Kidney (tissue), 14 donors: ENCODE data around the gene ZNF230. TPM values are rescaled to one million over a fixed set of nuclear protein-coding genes. Genes with fewer than 3 reads are reported as not detected.

Experiments
- DNase-seq, 5 donors: peaks; one replicate each; pipeline ENCODE4 v3.0.0-alpha.2; 2013 to 2020
- FAIRE-seq: peaks from 2 replicates; lab custom pipeline; 2012; peaks lifted over from hg19 to GRCh38; lab: Jason Lieb, UNC
- H3K27ac ChIP-seq, 2 donors: one replicate each; pipeline ENCODE4 v1.7.0; 2013; ENCODE audit warnings: low read depth in 2 of 2, low read length in 2 of 2, inconsistent platforms in 1 of 2
- H3K27me3 ChIP-seq: one replicate; pipeline ENCODE4 v1.7.1; 2013; ENCODE audit warnings: low read length, inconsistent platforms; ENCODE audit not compliant: control insufficient read depth, insufficient read depth
- H3K36me3 ChIP-seq, 3 donors: one replicate each; pipeline versions ENCODE4 v1.7.0 to v1.7.1; 2013; ENCODE audit warnings: low read length in 3 of 3, control low read depth in 1 of 3, inconsistent platforms in 1 of 3; ENCODE audit not compliant: insufficient read depth in 3 of 3, control insufficient read depth in 2 of 3
- H3K4me1 ChIP-seq, 3 donors: one replicate each; pipeline versions ENCODE4 v1.7.0 to v1.7.1; 2013; ENCODE audit warnings: low read length in 3 of 3, inconsistent platforms in 1 of 3, low read depth in 1 of 3; ENCODE audit not compliant: control insufficient read depth in 2 of 3, insufficient read depth in 2 of 3
- H3K4me3 ChIP-seq, 3 donors: one replicate each; pipeline versions ENCODE4 v1.7.0 to v1.8.1; 2013; ENCODE audit warnings: low read length in 3 of 3, control low read depth in 1 of 3, inconsistent platforms in 1 of 3
- H3K9ac ChIP-seq, 3 donors: one replicate each; pipeline versions ENCODE4 v1.7.0 to v1.7.1; 2013; ENCODE audit warnings: low read length in 3 of 3, control low read depth in 1 of 3, inconsistent platforms in 1 of 3
- H3K9me3 ChIP-seq, 3 donors: one replicate each; pipeline versions ENCODE4 v1.7.0 to v1.7.1; 2013; ENCODE audit warnings: low read length in 3 of 3, control low read depth in 1 of 3, inconsistent platforms in 1 of 3; ENCODE audit not compliant: control insufficient read depth in 2 of 3, insufficient read depth in 1 of 3
- intact Hi-C: fragments of 100-400 bp; cut with DNase I; formaldehyde crosslinking; loops from one replicate; pipeline ENCODE4 v1.11.1; 2022
- polyA plus RNA-seq: library from polyadenylated mRNA; stranded (reverse); fragments of 350-450 nt; fragmentation: Illumina TruSeq; extraction: RNeasy Lipid Tissue Mini Kit (QIAGEN cat#74804); gene quantifications from one replicate; pipeline ENCODE4 v1.2.3, GENCODE V29; 2014; ENCODE audit warnings: low read depth, low replicate concordance; ENCODE audit not compliant: insufficient read depth
- total RNA-seq: library from RNA; stranded (reverse); fragmentation: NEBNext Ultra II Directional; extraction: Animal tissue kit (Norgen Biotek cat#: 25700); gene quantifications from one replicate; pipeline ENCODE4 v1.2.1, GENCODE V29; 2021
- TF ChIP-seq, protein P1 (sequence below): IDR thresholded peaks from 3 replicates; pipeline ENCODE4 v1.5.1; 2012; ENCODE audit warnings: mild to moderate bottlenecking, moderate library complexity, borderline replicate concordance; ENCODE audit not compliant: insufficient read depth; ENCODE audit errors: extremely low read depth
- donor health status: control.
- donor health status: control.
- donor health status: control.
- donor health status: control.
- donor health status: control.
- donor health status: DM: yes; HTN: yes; CAD: no.
- donor health status: Normal renal cell carcinoma (clear cell type).

The ZNF230 gene
- total and polyA plus RNA-seq, 2 donors from 2014 or later = 1.6 to 7.1 TPM

DNA sequence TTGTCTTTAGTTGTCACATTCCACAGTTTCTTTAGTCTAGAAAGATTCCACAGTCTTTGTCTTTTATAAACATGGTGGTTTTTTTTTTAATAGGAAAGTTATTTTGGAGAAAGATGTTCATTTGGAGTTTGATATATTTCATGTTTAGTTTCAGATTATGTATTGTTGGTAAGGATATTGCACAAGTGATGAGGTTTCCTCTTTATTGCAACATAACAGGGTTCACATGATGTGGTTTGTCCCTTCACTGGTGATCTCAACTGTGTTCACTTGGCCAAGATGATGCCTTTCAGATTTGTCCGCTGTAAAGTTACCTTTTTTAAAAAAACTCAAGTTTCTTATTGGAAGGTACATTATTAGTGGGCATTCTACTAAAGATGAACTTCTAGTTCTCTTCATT is 3.2 kb downstream of the ZNF230 start:
- Histone ChIP-seq H3K27ac (no peak overlapping the region), H3K36me3 (peaks cover 28 to 39% (median 34%) of the 10 kb centered on the region in 3 donors), H3K4me1 (peaks cover 4 to 11% (median 7%) of the 10 kb centered on the region in 3 donors), H3K9ac (no peak overlapping the region), H3K27me3 (no peaks in the 10 kb centered on the region), H3K9me3 (peaks cover 13 to 43% (median 18%) of the 10 kb centered on the region in 3 donors), H3K4me3 (no peak overlapping the region)
- FAIRE-seq = no peak
- intact Hi-C loops = no loop called here
- TF ChIP-seq, protein P1, sequence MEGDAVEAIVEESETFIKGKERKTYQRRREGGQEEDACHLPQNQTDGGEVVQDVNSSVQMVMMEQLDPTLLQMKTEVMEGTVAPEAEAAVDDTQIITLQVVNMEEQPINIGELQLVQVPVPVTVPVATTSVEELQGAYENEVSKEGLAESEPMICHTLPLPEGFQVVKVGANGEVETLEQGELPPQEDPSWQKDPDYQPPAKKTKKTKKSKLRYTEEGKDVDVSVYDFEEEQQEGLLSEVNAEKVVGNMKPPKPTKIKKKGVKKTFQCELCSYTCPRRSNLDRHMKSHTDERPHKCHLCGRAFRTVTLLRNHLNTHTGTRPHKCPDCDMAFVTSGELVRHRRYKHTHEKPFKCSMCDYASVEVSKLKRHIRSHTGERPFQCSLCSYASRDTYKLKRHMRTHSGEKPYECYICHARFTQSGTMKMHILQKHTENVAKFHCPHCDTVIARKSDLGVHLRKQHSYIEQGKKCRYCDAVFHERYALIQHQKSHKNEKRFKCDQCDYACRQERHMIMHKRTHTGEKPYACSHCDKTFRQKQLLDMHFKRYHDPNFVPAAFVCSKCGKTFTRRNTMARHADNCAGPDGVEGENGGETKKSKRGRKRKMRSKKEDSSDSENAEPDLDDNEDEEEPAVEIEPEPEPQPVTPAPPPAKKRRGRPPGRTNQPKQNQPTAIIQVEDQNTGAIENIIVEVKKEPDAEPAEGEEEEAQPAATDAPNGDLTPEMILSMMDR = no peak
- DNase-seq = no peak

DNA sequence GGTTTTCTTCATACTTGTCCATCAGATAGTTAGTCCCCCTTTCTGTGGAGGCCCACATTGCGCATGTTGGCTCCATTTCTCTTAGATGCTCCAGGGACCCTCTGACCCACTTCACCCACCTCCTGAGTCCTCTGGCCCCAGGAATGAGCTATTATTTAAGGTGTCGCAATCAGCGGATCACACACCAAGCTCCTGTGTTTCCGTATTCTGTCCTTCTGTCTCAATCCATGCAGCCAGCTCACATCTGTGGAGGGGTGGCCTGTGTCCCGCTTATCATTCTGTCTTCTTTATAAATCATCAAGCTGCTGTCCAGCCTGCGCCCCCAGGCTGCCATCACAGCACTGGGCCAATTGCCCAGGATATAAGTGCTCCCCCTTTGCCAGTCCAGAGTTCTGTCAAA is 4.7 kb downstream of the ZNF230 start:
- H3K4me1 ChIP-seq = peaks cover 4 to 8% (median 7%) of the 10 kb centered on the region in 3 donors
- no peak overlapping the region for H3K9ac ChIP-seq
- intact Hi-C loops = no loop called here
- no peak overlapping the region for H3K4me3 ChIP-seq
- TF ChIP-seq, protein P1 = no peak
- H3K36me3 ChIP-seq = peaks cover 35 to 52% (median 39%) of the 10 kb centered on the region in 3 donors
- no peak for FAIRE-seq
- H3K9me3 ChIP-seq = peaks cover 18 to 54% (median 24%) of the 10 kb centered on the region in 3 donors
- no peak for DNase-seq
- H3K27ac ChIP-seq = no peak overlapping the region
- no peaks in the 10 kb centered on the region for H3K27me3 ChIP-seq

DNA sequence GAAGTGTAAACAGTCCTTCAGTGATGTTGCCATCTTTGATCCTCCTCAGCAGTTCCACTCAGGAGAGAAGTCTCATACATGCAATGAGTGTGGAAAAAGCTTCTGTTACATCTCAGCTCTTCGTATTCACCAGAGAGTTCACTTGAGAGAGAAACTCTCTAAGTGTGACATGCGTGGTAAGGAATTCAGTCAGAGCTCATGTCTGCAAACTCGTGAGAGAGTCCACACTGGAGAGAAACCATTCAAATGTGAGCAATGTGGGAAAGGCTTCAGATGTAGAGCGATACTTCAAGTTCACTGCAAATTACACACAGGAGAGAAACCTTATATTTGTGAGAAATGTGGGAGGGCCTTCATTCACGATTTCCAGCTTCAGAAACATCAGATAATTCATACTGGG is 7.7 kb downstream of the ZNF230 start:
- peaks cover 36 to 52% (median 39%) of the 10 kb centered on the region in 3 donors for H3K36me3 ChIP-seq
- peak overlapping the region; percentile 1 to 18 (median 6) for H3K4me3 ChIP-seq
- no peak overlapping the region for H3K27ac ChIP-seq
- no peak overlapping the region for H3K9ac ChIP-seq
- H3K27me3 ChIP-seq = no peaks in the 10 kb centered on the region
- intact Hi-C loops = no loop called here
- H3K4me1 ChIP-seq = no peaks in the 10 kb centered on the region
- no peak for FAIRE-seq
- peaks cover 19 to 68% (median 29%) of the 10 kb centered on the region in 3 donors for H3K9me3 ChIP-seq
- TF ChIP-seq, protein P1 = no peak
- no peak for DNase-seq

DNA sequence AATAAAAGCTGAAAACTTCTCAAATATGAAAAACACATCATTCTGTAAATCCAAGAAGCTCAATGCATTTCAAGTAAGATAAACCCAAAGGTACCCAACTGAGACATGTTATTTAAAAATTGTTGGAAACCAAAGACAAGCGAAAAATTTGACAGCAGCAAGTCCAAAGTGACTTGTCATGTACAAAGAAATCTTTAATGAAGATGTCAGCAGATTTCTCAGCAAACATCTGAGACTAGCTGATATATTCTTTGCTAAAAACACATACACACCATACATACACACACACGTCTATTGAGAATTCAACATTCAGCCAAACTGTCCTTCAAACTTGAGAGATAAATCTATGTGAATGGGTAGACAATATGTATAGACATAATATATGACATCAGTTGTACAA is 16.7 kb downstream of the ZNF230 start:
- no peaks in the 10 kb centered on the region for H3K27me3 ChIP-seq
- DNase-seq (no peak), FAIRE-seq (no peak)
- no peak overlapping the region for H3K27ac ChIP-seq
- no peak overlapping the region for H3K9ac ChIP-seq
- intact Hi-C loops = no loop called here
- TF ChIP-seq, protein P1 = no peak
- H3K4me3 ChIP-seq = no peak overlapping the region
- no peaks in the 10 kb centered on the region for H3K4me1 ChIP-seq
- H3K36me3 ChIP-seq = no peaks in the 10 kb centered on the region
- peaks cover 0 to 3% (median 0%) of the 10 kb centered on the region in 3 donors for H3K9me3 ChIP-seq
